ENCODE measurements around the gene MGME1.

The MGME1 gene

GRCh38 chr20:17968366-17969277, at the start of gene MGME1, which contains the start of gene SNX5:
Gene MGME1 (plus strand): TSS chr20:17969018. CDS start chr20:17969860, 842 bp downstream.
Gene SNX5 (minus strand): TSS chr20:17968794. CDS start chr20:17968425, 369 bp downstream.
- peak; percentile 98 for DNase-seq (ENCODE audit: low read depth in 2 of 2)

GRCh38 chr20:17919149-17919548, 49.7 kb upstream of the MGME1 start:
- DNase-seq (ENCODE audit: low read depth in 2 of 2), result no peak

- no peak for DNase-seq (ENCODE audit: low read depth in 2 of 2)
Observed at GRCh38 chr20:17921774-17922173, 47.0 kb upstream of the MGME1 start.

GRCh38 chr20:17925141-17925939, 43.5 kb upstream of the MGME1 start:
- DNase-seq (ENCODE audit: low read depth in 2 of 2), result peak; percentile 57 to 64

- DNase-seq (ENCODE audit: low read depth in 2 of 2), result no peak
Observed at GRCh38 chr20:17925940-17926300, 42.9 kb upstream of the MGME1 start.

GRCh38 chr20:17928211-17928611, 40.6 kb upstream of the MGME1 start:
- DNase-seq (ENCODE audit: low read depth in 2 of 2), result no peak

- no peak for DNase-seq (ENCODE audit: low read depth in 2 of 2)
Observed at GRCh38 chr20:17928633-17929311, 40.0 kb upstream of the MGME1 start.

- no peak for DNase-seq (ENCODE audit: low read depth in 2 of 2)
Observed at GRCh38 chr20:17931513-17931912, 37.3 kb upstream of the MGME1 start.

- DNase-seq (ENCODE audit: low read depth in 2 of 2), result no peak
Observed at GRCh38 chr20:17932396-17932795, 36.4 kb upstream of the MGME1 start.

- no peak for DNase-seq (ENCODE audit: low read depth in 2 of 2)
Observed at GRCh38 chr20:17933121-17933520, 35.7 kb upstream of the MGME1 start.

- no peak for DNase-seq (ENCODE audit: low read depth in 2 of 2)
Observed at GRCh38 chr20:17933711-17934110, 35.1 kb upstream of the MGME1 start.

GRCh38 chr20:17934141-17934862, 34.5 kb upstream of the MGME1 start:
- no peak for DNase-seq (ENCODE audit: low read depth in 2 of 2)

GRCh38 chr20:17935186-17935585, 33.6 kb upstream of the MGME1 start:
- no peak for DNase-seq (ENCODE audit: low read depth in 2 of 2)

GRCh38 chr20:17935761-17936160, 33.1 kb upstream of the MGME1 start:
- DNase-seq (ENCODE audit: low read depth in 2 of 2), result no peak

- no peak for DNase-seq (ENCODE audit: low read depth in 2 of 2)
Observed at GRCh38 chr20:17936286-17936760, 32.5 kb upstream of the MGME1 start.

- DNase-seq (ENCODE audit: low read depth in 2 of 2), result no peak
Observed at GRCh38 chr20:17936761-17937732, 31.8 kb upstream of the MGME1 start.

- DNase-seq (ENCODE audit: low read depth in 2 of 2), result no peak
Observed at GRCh38 chr20:17938871-17939619, 29.8 kb upstream of the MGME1 start.

GRCh38 chr20:17939622-17940223, 29.1 kb upstream of the MGME1 start:
- no peak for DNase-seq (ENCODE audit: low read depth in 2 of 2)
